Fibroblast of skin of left biceps (primary cell): ENCODE data around the gene RAB40B.
"Not testable (repeated sequence)": the region's sequence is repeated elsewhere in the genome, so short reads cannot be mapped to it uniquely, and the experiment has no call there.

Experiments used
- DNase-seq, 2 experiments: peaks; one replicate each; pipeline ENCODE4 v3.0.0-alpha.2; 2013; ENCODE audit warnings: low read depth in 2 of 2

RAB40B gene

GRCh38 chr17:82668024-82668630 lies 30.4 kb downstream of the RAB40B start:
- no peak for DNase-seq

GRCh38 chr17:82667668-82668000 lies 30.9 kb downstream of the RAB40B start:
- no peak for DNase-seq

GRCh38 chr17:82666931-82667667 lies 31.4 kb downstream of the RAB40B start:
- no peak for DNase-seq

GRCh38 chr17:82665891-82666290 lies 32.6 kb downstream of the RAB40B start:
- DNase-seq = no peak

- no peak for DNase-seq
These were observed 33.3 kb downstream of the RAB40B start for GRCh38 chr17:82665217-82665616.

- DNase-seq = no peak
These were observed 33.8 kb downstream of the RAB40B start for GRCh38 chr17:82664701-82665182.

- no peak for DNase-seq
These were observed 34.3 kb downstream of the RAB40B start for GRCh38 chr17:82664276-82664575.

- no peak for DNase-seq
These were observed 34.9 kb downstream of the RAB40B start for GRCh38 chr17:82663381-82664275.

- no peak for DNase-seq
These were observed 35.7 kb downstream of the RAB40B start for GRCh38 chr17:82662711-82663261.

- no peak for DNase-seq
These were observed 36.5 kb downstream of the RAB40B start for GRCh38 chr17:82661717-82662683.

GRCh38 chr17:82659886-82660285 lies 38.6 kb downstream of the RAB40B start:
- DNase-seq = no peak

GRCh38 chr17:82658796-82659452 lies 39.6 kb downstream of the RAB40B start:
- DNase-seq = no peak

- DNase-seq = no peak
These were observed 40.2 kb downstream of the RAB40B start for GRCh38 chr17:82658331-82658730.

GRCh38 chr17:82657926-82658325 lies 40.6 kb downstream of the RAB40B start:
- DNase-seq = no peak

GRCh38 chr17:82656266-82656665 lies 42.2 kb downstream of the RAB40B start:
- DNase-seq = no peak

- DNase-seq = no peak
These were observed 43.0 kb downstream of the RAB40B start for GRCh38 chr17:82655523-82655922.

GRCh38 chr17:82655038-82655479 lies 43.4 kb downstream of the RAB40B start:
- no peak for DNase-seq

GRCh38 chr17:82654611-82655010 lies 43.9 kb downstream of the RAB40B start:
- DNase-seq = not testable (repeated sequence)

GRCh38 chr17:82653651-82654528 lies 44.6 kb downstream of the RAB40B start:
- no peak for DNase-seq

- DNase-seq = no peak
These were observed 47.8 kb downstream of the RAB40B start for GRCh38 chr17:82650723-82651122.
